ENCODE data around the gene PCDHGC3.
"Not testable (repeated sequence)": the region's sequence is repeated elsewhere in the genome, so short reads cannot be mapped to it uniquely, and the experiment has no call there.

PCDHGC3 gene

DNA sequence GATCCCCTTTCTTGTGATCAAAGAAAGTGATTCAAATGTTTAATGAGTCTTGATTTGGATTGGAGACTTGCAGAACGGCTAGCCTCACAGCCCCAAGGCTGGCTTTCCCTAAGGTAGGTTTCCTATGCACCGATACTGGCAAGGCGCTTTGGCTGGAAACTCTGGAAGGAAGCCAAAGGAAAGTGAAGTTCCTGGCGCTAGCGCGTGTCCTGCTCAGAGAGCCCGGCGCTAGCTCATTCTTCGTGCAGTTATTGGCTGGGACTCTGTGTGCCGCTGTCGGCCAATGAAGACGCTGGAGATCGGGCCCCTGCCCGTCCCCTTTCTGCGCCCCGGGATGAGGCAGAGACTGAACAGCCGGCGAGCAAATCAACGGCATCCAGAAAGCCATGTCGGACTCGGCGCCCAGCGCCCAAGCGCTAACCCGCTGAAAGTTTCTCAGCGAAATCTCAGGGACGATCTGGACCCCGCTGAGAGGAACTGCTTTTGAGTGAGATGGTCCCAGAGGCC, at the start of gene PCDHGC3:
Gene PCDHGC3 (plus strand): TSS at position 342 of the 507 bp plus-strand sequence. CDS start 151 bp downstream, at position 493.
- DNase-seq: peak; percentile 97

DNA sequence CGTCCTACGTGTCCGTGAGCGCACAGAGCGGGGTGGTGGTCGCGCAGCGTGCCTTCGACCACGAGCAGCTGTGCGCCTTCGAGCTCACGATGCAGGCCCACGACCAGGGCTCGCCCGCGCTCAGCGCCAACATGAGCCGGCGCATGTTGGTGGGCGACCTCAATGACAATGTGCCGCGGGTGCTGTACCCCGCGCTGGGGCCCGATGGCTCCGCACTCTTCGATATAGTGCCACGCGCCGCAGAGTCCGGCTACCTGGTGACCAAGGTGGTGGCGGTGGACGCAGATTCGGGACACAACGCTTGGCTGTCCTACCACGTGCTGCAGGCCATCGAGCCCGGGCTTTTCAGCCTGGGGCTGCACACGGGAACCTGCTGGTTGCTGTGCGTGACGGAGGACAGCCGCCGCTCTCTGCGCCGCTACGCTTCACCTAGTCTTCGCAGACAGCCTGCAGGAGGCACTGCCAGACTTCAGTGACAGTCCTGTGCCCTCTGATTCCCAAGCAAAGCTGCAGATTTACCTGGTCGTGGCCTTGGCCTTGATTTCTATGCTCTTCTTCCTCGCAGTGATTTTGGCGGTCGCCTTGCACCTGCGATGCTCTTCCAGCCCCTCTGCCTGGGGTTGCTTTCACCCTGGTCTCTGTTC, 47.9 kb upstream of the PCDHGC3 start:
- DNase-seq: no peak

DNA sequence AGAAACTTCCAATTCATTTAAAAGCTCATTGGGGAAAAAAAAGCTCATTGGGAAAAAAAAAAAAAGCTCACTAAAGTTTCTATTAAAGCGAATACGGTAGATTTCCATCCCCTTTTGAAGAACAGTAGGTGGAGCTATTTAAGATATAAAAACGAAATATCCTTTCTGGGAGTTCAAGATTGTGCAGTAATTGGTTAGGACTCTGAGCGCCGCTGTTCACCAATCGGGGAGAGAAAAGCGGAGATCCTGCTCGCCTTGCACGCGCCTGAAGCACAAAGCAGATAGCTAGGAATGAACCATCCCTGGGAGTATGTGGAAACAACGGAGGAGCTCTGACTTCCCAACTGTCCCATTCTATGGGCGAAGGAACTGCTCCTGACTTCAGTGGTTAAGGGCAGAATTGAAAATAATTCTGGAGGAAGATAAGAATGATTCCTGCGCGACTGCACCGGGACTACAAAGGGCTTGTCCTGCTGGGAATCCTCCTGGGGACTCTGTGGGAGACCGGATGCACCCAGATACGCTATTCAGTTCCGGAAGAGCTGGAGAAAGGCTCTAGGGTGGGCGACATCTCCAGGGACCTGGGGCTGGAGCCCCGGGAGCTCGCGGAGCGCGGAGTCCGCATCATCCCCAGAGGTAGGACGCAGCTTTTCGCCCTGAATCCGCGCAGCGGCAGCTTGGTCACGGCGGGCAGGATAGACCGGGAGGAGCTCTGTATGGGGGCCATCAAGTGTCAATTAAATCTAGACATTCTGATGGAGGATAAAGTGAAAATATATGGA, 45.2 kb upstream of the PCDHGC3 start, which contains the start of gene PCDHGA12:
Gene PCDHGA12 (plus strand): TSS at position 176 of the 782 bp plus-strand sequence. CDS start 253 bp downstream, at position 429.
- peak; percentile 76 for DNase-seq

DNA sequence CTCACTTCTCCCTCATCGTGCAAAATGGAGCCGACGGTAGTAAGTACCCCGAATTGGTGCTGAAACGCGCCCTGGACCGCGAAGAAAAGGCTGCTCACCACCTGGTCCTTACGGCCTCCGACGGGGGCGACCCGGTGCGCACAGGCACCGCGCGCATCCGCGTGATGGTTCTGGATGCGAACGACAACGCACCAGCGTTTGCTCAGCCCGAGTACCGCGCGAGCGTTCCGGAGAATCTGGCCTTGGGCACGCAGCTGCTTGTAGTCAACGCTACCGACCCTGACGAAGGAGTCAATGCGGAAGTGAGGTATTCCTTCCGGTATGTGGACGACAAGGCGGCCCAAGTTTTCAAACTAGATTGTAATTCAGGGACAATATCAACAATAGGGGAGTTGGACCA, 44.5 kb upstream of the PCDHGC3 start:
- DNase-seq: no peak

DNA sequence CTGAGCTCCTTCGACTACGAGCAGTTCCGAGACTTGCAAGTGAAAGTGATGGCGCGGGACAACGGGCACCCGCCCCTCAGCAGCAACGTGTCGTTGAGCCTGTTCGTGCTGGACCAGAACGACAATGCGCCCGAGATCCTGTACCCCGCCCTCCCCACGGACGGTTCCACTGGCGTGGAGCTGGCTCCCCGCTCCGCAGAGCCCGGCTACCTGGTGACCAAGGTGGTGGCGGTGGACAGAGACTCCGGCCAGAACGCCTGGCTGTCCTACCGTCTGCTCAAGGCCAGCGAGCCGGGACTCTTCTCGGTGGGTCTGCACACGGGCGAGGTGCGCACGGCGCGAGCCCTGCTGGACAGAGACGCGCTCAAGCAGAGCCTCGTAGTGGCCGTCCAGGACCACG, 43.5 kb upstream of the PCDHGC3 start:
- DNase-seq: not testable (repeated sequence)

DNA sequence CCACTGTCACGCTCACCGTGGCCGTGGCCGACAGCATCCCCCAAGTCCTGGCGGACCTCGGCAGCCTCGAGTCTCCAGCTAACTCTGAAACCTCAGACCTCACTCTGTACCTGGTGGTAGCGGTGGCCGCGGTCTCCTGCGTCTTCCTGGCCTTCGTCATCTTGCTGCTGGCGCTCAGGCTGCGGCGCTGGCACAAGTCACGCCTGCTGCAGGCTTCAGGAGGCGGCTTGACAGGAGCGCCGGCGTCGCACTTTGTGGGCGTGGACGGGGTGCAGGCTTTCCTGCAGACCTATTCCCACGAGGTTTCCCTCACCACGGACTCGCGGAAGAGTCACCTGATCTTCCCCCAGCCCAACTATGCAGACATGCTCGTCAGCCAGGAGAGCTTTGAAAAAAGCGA, 43.0 kb upstream of the PCDHGC3 start:
- DNase-seq: not testable (repeated sequence)

DNA sequence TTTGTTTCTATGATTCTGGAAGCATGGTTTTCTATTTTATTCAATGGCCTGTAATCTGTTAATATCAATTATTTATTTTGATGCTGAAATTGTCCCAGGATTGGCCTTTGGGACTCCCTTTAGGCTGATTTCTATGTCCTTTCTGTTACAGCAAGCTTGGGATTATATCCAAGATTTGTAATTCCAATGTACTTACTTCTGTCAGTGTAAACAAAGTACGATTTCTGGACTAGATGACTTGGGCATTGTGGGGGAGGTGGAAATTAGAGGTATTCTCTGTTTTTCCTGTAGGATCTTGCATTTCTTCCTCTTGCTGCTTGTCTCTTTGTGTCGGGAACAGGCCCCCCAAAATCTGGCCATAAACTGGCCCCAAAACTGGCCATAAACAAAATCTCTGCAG, 41.8 kb upstream of the PCDHGC3 start:
- peak; percentile 17 for DNase-seq

DNA sequence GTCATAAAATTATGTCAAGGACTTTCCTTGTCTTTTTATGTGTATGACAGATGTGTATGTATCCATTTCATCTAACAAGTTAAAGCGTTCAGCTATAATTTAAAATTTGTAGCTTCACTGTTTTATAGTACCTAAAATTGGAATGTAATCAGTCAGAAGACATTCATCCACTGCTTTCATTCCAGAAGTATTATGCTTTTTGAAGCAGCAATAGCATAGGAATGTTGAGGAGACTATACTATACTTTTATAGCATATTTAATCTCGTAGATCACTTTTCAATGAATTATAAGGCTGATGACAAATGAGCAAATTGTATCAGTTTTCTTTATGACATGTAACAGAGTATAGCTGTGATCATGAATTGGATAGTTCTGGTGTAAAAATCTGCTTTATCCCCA, 38.5 kb upstream of the PCDHGC3 start:
- peak; percentile 45 for DNase-seq

DNA sequence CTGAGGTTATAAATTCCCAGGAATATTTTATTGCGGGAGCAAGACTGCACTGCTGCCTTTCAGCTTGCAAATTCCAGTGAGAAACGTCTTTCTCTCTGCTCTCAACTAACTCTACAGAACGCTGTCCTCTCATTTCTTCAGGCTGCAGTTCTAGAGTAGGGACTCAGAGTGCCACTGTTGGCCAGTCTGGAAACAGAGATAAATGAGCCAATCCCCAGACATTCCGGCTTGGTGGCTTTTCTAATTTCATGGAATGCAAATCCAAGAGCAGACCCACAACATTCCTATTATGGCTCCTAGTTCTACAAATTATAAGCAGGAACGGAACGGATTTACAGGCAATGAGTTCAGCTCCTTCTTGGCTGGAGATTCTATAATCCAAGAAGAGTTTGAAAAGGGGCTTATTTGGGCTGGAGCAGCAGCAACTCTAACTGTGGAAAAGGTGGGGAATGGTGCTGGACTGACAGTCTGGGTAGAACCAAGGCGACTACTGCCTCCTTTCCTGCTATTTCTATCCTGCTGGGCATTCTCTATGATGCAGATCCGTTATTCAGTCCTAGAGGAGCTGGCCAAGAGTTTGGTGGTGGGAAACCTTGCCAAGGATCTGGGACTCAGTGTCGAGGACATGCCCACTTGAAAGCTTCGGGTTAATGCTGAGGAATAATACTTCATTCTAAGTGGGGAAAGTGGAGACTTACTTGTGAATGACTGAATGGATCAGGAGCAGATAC, 36.2 kb upstream of the PCDHGC3 start:
- DNase-seq: no peak

DNA sequence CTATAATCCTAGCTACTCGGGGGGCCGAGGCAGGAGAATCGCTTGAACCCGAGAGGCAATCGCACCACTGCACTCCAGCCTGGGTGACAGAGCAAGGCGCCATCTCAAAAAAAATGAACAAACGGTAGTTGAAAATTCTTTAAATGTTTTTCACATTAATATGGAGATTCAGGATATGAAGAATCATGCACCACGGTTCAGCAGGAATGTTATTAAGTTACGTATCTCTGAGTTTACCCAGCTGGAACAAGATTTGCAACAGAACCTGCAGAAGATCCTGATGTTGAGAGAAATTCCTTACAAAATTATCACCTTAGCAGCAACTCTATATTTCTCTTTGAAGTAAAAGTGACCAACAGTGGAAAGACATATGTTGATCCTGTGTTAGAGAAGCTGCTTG, 35.4 kb upstream of the PCDHGC3 start:
- no peak for DNase-seq

DNA sequence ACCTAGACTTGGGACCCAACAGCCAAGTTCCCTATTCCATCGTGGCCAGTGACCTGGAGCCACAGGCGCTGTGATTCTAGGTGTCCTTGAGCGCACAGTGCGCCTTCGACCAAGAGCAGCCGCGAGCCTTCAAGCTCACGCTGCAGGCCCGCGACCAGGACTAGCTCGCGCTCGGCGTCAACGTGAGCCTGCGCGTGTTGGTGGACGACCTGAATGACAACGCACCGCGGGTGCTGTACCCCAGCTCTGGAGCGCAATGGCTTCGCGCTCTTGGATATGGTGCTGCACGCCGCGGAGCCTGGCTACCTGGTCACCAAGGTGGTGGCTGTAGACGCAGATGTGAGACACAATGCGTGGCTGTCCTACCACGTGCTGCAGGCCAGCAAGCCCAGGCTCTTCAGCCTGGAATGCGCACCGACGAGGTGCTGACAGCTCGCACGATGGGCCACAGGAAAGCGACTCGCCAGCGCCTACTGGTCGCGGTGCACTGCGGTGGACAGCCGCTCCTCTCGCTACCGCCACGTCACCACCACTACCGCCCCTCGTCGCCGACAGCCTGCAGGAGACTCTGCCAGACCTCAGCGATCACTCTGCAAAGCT, 34.1 kb upstream of the PCDHGC3 start:
- DNase-seq: no peak

DNA sequence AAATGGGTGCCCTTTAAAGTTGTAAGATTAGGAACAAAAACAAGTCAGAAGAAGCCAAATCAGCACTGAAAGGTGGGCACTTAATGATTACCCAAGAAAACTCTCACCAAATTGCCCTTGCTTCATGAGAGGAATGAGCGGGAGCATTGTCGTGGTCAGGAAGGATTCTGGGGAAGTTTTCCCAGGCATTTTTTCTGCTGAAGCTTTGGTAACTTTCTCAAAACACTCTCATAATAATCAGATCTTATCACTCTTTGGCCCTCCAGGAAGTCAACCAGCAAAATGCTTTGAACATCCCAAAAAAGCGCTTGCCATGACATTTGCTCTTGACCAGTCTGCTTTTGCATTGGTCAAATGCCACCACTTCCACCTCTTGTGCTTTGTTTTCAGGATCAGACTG, 10.4 kb upstream of the PCDHGC3 start:
- DNase-seq: peak; percentile 31

DNA sequence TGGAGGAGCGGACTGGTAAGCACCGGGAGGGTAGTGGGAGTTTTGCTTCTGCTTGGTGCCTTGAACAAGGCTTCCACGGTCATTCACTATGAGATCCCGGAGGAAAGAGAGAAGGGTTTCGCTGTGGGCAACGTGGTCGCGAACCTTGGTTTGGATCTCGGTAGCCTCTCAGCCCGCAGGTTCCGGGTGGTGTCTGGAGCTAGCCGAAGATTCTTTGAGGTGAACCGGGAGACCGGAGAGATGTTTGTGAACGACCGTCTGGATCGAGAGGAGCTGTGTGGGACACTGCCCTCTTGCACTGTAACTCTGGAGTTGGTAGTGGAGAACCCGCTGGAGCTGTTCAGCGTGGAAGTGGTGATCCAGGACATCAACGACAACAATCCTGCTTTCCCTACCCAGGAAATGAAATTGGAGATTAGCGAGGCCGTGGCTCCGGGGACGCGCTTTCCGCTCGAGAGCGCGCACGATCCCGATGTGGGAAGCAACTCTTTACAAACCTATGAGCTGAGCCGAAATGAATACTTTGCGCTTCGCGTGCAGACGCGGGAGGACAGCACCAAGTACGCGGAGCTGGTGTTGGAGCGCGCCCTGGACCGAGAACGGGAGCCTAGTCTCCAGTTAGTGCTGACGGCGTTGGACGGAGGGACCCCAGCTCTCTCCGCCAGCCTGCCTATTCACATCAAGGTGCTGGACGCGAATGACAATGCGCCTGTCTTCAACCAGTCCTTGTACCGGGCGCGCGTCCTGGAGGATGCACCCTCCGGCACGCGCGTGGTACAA, 556 bp downstream of the PCDHGC3 start:
- DNase-seq: peak; percentile 80

DNA sequence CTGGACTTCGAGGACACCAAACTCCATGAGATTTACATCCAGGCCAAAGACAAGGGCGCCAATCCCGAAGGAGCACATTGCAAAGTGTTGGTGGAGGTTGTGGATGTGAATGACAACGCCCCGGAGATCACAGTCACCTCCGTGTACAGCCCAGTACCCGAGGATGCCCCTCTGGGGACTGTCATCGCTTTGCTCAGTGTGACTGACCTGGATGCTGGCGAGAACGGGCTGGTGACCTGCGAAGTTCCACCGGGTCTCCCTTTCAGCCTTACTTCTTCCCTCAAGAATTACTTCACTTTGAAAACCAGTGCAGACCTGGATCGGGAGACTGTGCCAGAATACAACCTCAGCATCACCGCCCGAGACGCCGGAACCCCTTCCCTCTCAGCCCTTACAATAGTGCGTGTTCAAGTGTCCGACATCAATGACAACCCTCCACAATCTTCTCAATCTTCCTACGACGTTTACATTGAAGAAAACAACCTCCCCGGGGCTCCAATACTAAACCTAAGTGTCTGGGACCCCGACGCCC, 1.3 kb downstream of the PCDHGC3 start:
- DNase-seq: no peak

DNA sequence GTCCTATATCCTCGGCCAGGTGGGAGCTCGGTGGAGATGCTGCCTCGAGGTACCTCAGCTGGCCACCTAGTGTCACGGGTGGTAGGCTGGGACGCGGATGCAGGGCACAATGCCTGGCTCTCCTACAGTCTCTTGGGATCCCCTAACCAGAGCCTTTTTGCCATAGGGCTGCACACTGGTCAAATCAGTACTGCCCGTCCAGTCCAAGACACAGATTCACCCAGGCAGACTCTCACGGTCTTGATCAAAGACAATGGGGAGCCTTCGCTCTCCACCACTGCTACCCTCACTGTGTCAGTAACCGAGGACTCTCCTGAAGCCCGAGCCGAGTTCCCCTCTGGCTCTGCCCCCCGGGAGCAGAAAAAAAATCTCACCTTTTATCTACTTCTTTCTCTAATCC, 2.0 kb downstream of the PCDHGC3 start:
- peak; percentile 20 for DNase-seq

DNA sequence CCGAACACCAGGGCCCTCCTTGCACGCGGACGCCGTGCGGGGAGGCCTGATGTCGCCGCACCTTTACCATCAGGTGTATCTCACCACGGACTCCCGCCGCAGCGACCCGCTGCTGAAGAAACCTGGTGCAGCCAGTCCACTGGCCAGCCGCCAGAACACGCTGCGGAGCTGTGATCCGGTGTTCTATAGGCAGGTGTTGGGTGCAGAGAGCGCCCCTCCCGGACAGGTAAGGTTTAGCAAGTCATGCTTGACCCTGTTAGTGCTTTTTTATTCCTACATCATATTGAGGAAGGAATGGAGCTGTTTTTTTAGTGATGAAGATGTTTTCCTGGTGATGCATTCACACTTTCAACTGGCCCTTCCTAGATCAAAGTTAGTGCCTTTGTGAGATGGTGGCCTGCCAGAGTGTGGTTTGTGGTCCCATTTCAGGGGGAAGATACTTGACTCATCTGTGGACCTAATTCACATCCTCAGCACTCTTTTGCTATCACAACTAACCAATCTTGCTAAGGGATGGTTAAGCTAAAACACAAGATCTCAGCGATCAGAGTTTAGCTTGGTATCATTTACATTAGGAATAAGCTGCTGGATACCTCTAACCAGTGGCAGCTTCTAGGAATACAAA, 2.7 kb downstream of the PCDHGC3 start:
- DNase-seq: peak; percentile 31

DNA sequence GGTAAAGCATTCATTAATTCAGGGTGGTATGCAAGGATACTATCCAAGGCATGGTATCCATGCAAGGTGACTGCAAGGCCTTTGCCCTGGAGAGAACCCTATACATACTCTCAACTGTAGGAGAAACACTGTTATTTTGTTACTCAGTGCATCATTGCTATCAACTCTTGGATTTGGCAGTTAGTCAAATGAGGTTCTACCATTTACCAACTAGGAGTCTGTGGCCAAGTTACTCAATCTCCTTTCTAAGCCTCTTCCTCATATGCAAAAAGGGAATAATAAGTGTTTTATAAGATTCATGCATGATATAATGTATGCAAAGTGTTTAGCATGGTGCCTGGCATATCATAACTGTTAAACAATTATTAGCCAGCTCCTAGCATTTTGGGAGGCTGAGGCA, 4.0 kb downstream of the PCDHGC3 start:
- DNase-seq: no peak

DNA sequence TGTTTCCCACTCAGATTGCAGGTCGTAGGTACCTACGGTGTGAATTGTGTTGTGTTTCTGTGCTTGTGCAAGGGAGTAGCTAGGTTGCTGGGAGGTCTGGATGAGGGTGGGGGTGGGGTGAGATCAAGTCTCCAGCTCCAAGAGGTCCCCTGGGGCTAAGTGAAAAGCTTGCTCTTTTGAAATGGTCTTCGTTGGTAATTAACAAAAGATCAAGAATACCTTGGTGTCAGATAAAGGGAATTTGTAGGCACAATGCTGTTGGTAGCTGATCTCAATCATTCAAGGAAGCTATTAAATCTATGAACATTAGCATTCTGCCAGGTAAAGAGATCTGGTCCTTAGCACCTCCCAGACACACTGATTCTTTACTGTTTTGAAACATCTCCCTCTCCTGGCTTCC, 8.1 kb downstream of the PCDHGC3 start:
- DNase-seq: no peak

DNA sequence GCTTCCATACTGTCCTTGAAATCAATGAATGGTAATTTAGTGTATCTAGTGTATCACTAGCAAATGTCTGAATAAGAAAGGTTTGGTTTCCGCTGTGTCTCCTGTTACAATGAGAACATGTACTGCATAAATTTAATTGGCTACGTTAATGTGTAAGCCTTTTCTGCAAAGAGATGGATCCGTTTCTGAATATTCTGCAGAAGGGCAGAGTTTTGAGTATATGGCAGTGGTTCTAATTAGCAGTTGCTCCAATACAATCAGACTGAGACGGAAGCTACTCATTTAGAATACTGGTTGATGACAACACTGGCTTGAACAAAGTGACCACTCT, 8.5 kb downstream of the PCDHGC3 start:
- DNase-seq: no peak

DNA sequence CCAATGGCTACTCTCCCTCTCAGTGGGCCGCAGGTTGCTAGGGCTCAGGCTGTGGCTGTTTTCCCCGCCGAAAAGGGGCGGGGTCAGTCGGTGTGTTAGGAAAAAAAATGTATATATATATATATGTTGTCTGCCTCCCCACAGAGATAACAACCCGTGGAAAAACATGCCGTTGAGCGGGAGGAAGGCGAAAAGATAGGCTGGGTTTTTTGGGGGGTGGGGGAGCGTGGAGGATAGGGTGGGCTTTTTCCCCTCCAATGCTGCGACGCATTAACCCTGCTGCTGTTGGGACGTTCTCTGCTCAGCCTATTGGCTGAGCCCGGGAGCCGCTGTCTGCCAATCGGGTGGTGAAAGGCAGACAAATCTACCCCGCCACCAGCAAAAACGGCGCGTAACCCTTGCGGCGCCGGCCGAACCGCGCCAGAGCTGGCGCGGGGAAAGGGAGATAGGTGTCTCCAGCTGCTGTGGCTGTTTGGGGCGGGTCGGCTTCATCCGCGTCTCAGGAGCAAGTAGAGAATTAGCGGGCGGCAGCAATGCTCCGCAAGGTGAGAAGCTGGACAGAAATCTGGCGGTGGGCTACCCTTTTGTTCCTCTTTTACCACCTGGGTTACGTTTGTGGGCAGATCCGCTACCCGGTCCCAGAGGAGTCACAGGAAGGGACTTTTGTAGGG, 9.0 kb downstream of the PCDHGC3 start, which contains the start of gene PCDHGC4:
Gene PCDHGC4 (plus strand): TSS at position 390 of the 671 bp plus-strand sequence. CDS start 144 bp downstream, at position 534.
- no peak for DNase-seq

Measured in EL (cell line).